Measurements from ENCODE around the gene MARCHF6.
"Not testable (repeated sequence)": the region's sequence is repeated elsewhere in the genome, so short reads cannot be mapped to it uniquely, and the experiment has no call there.

The MARCHF6 gene

DNA sequence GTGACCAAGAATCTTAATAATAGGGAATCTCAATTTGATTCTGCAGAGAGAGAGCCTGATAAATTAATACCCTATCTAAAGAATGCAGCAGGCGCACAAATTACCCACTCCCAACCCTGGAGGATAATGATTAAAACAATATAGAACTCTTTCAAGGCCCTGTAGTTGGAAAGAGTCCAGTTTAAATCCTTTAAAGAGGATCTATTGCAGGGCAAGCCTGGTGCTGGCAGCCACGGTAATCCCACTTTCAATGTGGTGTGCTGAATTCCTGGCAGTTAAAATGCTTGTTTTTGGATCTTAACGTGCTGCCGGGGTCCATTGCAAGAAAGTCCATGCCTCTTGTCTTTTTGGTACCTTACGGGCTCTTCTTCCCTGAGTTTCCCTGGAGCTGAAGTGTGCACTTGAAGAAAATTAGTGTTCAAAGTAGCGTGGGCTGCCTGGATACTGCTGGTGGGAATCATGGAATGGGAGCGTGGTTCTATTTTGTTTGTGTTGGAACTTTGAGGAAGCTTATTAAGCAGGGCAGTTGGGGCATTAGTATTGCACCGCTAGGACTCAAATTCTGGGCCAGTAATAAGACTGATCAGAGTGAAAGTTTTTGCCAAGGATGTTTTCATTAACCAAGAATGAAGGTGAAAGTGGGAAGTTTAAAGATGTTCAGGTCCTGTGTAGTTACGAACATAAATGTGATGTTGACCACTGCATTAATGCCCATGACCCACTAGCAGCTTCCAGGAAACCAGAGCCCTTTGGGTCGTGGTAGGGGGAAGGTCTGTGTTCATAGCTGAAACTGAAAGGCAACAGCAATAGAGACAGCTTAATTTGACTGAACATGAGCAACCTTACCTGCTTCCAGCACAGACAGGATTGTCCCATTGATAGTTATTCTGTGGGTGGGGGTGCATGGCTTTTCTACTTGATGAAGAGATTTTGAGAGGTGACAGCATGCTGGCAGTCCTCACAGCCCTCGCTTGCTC, 20.8 kb downstream of the MARCHF6 start:
- Histone ChIP-seq H3K27me3 (ENCODE audit: insufficient read depth, poor library complexity, severe bottlenecking) (no peaks in the 10 kb centered on the region), H3K4me3 (replicated peaks; ENCODE audit: insufficient read depth, low read length) (no peak overlapping the region), H3K27ac (replicated peaks) (no peak overlapping the region)
- no peak for DNase-seq (ENCODE audit: low read depth in 1 of 2, low spot score in 1 of 2)
- TF ChIP-seq SPI1 (IDR thresholded peaks at IDR 0.05; ENCODE audit: borderline replicate concordance, low read depth) (no peak), POLR2AphosphoS5 (IDR thresholded peaks at IDR 0.05; ENCODE audit: low read depth) (no peak), GABPA (IDR thresholded peaks at IDR 0.05; ENCODE audit: low read depth) (no peak)
- TF ChIP-seq, protein P1, sequence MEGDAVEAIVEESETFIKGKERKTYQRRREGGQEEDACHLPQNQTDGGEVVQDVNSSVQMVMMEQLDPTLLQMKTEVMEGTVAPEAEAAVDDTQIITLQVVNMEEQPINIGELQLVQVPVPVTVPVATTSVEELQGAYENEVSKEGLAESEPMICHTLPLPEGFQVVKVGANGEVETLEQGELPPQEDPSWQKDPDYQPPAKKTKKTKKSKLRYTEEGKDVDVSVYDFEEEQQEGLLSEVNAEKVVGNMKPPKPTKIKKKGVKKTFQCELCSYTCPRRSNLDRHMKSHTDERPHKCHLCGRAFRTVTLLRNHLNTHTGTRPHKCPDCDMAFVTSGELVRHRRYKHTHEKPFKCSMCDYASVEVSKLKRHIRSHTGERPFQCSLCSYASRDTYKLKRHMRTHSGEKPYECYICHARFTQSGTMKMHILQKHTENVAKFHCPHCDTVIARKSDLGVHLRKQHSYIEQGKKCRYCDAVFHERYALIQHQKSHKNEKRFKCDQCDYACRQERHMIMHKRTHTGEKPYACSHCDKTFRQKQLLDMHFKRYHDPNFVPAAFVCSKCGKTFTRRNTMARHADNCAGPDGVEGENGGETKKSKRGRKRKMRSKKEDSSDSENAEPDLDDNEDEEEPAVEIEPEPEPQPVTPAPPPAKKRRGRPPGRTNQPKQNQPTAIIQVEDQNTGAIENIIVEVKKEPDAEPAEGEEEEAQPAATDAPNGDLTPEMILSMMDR (IDR thresholded peaks at IDR 0.05; ENCODE audit: insufficient read depth, low read length): no peak
- TF ChIP-seq, protein P2, sequence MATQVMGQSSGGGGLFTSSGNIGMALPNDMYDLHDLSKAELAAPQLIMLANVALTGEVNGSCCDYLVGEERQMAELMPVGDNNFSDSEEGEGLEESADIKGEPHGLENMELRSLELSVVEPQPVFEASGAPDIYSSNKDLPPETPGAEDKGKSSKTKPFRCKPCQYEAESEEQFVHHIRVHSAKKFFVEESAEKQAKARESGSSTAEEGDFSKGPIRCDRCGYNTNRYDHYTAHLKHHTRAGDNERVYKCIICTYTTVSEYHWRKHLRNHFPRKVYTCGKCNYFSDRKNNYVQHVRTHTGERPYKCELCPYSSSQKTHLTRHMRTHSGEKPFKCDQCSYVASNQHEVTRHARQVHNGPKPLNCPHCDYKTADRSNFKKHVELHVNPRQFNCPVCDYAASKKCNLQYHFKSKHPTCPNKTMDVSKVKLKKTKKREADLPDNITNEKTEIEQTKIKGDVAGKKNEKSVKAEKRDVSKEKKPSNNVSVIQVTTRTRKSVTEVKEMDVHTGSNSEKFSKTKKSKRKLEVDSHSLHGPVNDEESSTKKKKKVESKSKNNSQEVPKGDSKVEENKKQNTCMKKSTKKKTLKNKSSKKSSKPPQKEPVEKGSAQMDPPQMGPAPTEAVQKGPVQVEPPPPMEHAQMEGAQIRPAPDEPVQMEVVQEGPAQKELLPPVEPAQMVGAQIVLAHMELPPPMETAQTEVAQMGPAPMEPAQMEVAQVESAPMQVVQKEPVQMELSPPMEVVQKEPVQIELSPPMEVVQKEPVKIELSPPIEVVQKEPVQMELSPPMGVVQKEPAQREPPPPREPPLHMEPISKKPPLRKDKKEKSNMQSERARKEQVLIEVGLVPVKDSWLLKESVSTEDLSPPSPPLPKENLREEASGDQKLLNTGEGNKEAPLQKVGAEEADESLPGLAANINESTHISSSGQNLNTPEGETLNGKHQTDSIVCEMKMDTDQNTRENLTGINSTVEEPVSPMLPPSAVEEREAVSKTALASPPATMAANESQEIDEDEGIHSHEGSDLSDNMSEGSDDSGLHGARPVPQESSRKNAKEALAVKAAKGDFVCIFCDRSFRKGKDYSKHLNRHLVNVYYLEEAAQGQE (IDR thresholded peaks at IDR 0.05; ENCODE audit: insufficient replicate concordance, low read depth): no peak

DNA sequence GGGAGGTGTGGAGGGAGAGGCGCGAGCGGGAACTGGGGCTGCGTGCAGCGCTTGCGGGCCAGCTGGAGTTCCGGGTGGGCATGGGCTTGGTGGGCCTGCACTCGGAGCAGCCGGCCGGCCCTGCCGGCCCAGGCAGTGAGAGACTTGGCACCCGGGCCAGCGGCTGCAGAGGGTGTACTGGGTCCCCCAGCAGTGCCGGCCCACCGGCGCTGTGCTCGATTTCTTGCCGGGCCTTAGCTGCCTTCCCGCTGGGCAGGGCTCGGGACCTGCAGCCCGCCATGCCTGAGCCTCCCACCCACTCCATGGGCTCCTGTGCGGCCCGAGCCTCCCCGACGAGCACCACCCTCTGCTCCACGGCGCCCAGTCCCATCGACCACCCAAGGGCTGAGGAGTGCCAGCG, 21.7 kb downstream of the MARCHF6 start:
- not testable (repeated sequence) for DNase-seq (ENCODE audit: low read depth in 1 of 2, low spot score in 1 of 2); H3K27me3 ChIP-seq (ENCODE audit: insufficient read depth, poor library complexity, severe bottlenecking); H3K27ac ChIP-seq (replicated peaks); H3K4me3 ChIP-seq (replicated peaks; ENCODE audit: insufficient read depth, low read length)

DNA sequence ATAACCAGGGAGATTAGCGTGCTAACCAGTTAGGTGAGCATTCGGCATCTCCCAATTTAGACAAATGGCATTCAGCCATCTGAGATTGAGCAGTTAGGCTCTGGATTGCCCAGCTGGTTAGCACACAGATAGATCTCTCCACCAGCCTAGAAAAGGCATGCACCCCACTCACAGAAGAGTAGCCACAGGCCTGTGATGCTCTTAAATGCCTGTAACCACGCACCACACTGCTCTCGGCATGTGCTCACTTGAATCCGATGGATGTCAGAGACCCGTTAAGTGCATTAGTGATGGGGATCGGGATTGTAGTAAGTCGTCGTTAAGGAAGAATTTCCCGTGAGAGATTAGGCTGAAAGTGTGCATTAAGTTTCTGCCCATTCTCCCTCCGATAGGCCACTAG, 23.0 kb downstream of the MARCHF6 start:
- no peaks in the 10 kb centered on the region for H3K27me3 ChIP-seq (ENCODE audit: insufficient read depth, poor library complexity, severe bottlenecking)
- DNase-seq (ENCODE audit: low read depth in 1 of 2, low spot score in 1 of 2): no peak
- H3K27ac ChIP-seq (replicated peaks): no peak overlapping the region
- no peak overlapping the region for H3K4me3 ChIP-seq (replicated peaks; ENCODE audit: insufficient read depth, low read length)
- TF ChIP-seq GABPA (IDR thresholded peaks at IDR 0.05; ENCODE audit: low read depth) (no peak), SPI1 (IDR thresholded peaks at IDR 0.05; ENCODE audit: borderline replicate concordance, low read depth) (no peak), POLR2AphosphoS5 (IDR thresholded peaks at IDR 0.05; ENCODE audit: low read depth) (no peak)
- TF ChIP-seq, protein P2 (IDR thresholded peaks at IDR 0.05; ENCODE audit: insufficient replicate concordance, low read depth): no peak
- TF ChIP-seq, protein P1 (IDR thresholded peaks at IDR 0.05; ENCODE audit: insufficient read depth, low read length): no peak

DNA sequence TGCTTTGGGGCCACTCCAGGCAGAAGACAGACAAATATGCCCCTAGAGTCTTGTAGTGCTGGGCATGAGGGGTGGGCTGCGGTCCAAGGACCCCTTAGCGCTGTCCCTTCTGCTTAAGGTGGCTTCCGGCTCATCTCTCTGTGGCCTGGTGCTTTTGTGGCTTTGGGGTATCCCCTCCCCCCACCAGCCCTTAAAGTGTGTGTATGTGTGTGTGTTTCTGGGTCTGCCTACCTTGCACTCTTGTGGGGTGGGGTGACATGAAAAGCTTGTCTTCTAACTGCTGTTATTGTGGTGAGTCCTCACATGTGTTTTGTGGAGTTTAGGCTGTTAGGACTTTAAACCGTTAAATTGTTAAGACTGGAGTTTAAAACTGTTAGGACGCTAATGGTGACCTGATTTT, 23.6 kb downstream of the MARCHF6 start:
- no peaks in the 10 kb centered on the region for H3K27me3 ChIP-seq (ENCODE audit: insufficient read depth, poor library complexity, severe bottlenecking)
- no peak overlapping the region for H3K27ac ChIP-seq (replicated peaks)
- H3K4me3 ChIP-seq (replicated peaks; ENCODE audit: insufficient read depth, low read length): no peak overlapping the region
- no peak for DNase-seq (ENCODE audit: low read depth in 1 of 2, low spot score in 1 of 2)
- TF ChIP-seq SPI1 (IDR thresholded peaks at IDR 0.05; ENCODE audit: borderline replicate concordance, low read depth): no peak
- TF ChIP-seq, protein P2 (IDR thresholded peaks at IDR 0.05; ENCODE audit: insufficient replicate concordance, low read depth): no peak
- TF ChIP-seq, protein P1 (IDR thresholded peaks at IDR 0.05; ENCODE audit: insufficient read depth, low read length): no peak
- no peak for TF ChIP-seq GABPA (IDR thresholded peaks at IDR 0.05; ENCODE audit: low read depth)
- no peak for TF ChIP-seq POLR2AphosphoS5 (IDR thresholded peaks at IDR 0.05; ENCODE audit: low read depth)
